ENCODE results near the gene ANXA1.

Gene ANXA1

GRCh38 chr9:73154722-73155121 lies 3.1 kb downstream of the ANXA1 start:
- H3K4me3 ChIP-seq (ENCODE audit: low read length, poor library complexity, severe bottlenecking), result peak overlapping the region; percentile 75
- peaks cover 7% of the 10 kb centered on the region; the same call in 1 of the 2 replicates for H3F3A ChIP-seq (ENCODE audit: low read depth)

DNA sequence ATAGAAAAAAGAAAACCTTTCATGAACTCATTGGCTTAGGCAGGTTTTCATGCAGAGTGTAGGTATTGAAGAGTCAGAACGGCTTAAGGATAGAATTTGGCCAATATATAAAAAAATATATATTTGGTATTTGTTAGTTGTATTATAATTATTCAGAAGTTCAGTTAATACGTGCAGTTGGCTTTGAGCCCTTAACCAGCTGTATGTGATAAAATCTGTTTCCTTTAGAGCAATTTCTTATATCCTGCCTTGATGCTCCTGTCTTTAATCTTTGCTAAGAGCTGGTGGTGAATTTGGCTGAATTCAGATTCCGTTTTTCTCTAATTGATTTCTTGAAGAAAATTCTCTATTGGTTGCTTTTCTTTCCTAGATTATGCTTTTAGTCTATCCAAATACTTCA lies 3.7 kb downstream of the ANXA1 start:
- no peaks in the 10 kb centered on the region for H3K27me3 ChIP-seq (ENCODE audit: insufficient read depth, low read length, poor library complexity, severe bottlenecking)
- peaks cover 77% of the 10 kb centered on the region for H3K4me1 ChIP-seq (ENCODE audit: insufficient read depth, low read length, poor library complexity, severe bottlenecking)
- no peak overlapping the region for H2AFZ ChIP-seq (ENCODE audit: low read length)
- H3K79me2 ChIP-seq (ENCODE audit: insufficient read depth, low read length), result peaks cover 80% of the 10 kb centered on the region
- H3K9me3 ChIP-seq (ENCODE audit: insufficient read depth, low read depth, low read length), result no peaks in the 10 kb centered on the region
- H3F3A ChIP-seq (ENCODE audit: low read depth), result peaks cover 7% of the 10 kb centered on the region; the same call in 1 of the 2 replicates
- no peaks in the 10 kb centered on the region for H4K20me1 ChIP-seq (ENCODE audit: insufficient read depth, low read length, poor library complexity, severe bottlenecking)
- peak overlapping the region; percentile 75 for H3K4me3 ChIP-seq (ENCODE audit: low read length, poor library complexity, severe bottlenecking)
- no peak for TF ChIP-seq EZH2phosphoT487 (IDR thresholded peaks at IDR 0.05; ENCODE audit: borderline replicate concordance)
- TF ChIP-seq, protein P1, sequence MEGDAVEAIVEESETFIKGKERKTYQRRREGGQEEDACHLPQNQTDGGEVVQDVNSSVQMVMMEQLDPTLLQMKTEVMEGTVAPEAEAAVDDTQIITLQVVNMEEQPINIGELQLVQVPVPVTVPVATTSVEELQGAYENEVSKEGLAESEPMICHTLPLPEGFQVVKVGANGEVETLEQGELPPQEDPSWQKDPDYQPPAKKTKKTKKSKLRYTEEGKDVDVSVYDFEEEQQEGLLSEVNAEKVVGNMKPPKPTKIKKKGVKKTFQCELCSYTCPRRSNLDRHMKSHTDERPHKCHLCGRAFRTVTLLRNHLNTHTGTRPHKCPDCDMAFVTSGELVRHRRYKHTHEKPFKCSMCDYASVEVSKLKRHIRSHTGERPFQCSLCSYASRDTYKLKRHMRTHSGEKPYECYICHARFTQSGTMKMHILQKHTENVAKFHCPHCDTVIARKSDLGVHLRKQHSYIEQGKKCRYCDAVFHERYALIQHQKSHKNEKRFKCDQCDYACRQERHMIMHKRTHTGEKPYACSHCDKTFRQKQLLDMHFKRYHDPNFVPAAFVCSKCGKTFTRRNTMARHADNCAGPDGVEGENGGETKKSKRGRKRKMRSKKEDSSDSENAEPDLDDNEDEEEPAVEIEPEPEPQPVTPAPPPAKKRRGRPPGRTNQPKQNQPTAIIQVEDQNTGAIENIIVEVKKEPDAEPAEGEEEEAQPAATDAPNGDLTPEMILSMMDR (conservative IDR thresholded peaks at IDR 0.05; ENCODE audit: low read length), result no peak
- peak overlapping the region; percentile 76 for H3K9ac ChIP-seq (ENCODE audit: low read depth, low read length, poor library complexity, severe bottlenecking)
- peak overlapping the region; percentile 82 for H3K4me2 ChIP-seq (ENCODE audit: low read depth, low read length, poor library complexity, severe bottlenecking)
- no peaks in the 10 kb centered on the region for H3K9me2 ChIP-seq (replicated peaks; ENCODE audit: low read depth, low read length)
- H3K36me3 ChIP-seq (ENCODE audit: insufficient read depth, low read length), result peaks cover 16% of the 10 kb centered on the region

More at GRCh38 chr9:73154722-73155121, 3.1 kb downstream of the ANXA1 start:
- TF ChIP-seq, protein P1 (conservative IDR thresholded peaks at IDR 0.05; ENCODE audit: low read length), result no peak
- TF ChIP-seq EZH2phosphoT487 (IDR thresholded peaks at IDR 0.05; ENCODE audit: borderline replicate concordance), result no peak
- Histone ChIP-seq H4K20me1 (ENCODE audit: insufficient read depth, low read length, poor library complexity, severe bottlenecking) (no peaks in the 10 kb centered on the region), H3K4me2 (ENCODE audit: low read depth, low read length, poor library complexity, severe bottlenecking) (peak overlapping the region; percentile 82), H3K9me2 (replicated peaks; ENCODE audit: low read depth, low read length) (no peaks in the 10 kb centered on the region), H3K27me3 (ENCODE audit: insufficient read depth, low read length, poor library complexity, severe bottlenecking) (no peaks in the 10 kb centered on the region), H3K79me2 (ENCODE audit: insufficient read depth, low read length) (peaks cover 74% of the 10 kb centered on the region), H3K4me1 (ENCODE audit: insufficient read depth, low read length, poor library complexity, severe bottlenecking) (peaks cover 83% of the 10 kb centered on the region), H3K9me3 (ENCODE audit: insufficient read depth, low read depth, low read length) (no peaks in the 10 kb centered on the region), H3K36me3 (ENCODE audit: insufficient read depth, low read length) (peaks cover 10% of the 10 kb centered on the region), H2AFZ (ENCODE audit: low read length) (no peak overlapping the region), H3K9ac (ENCODE audit: low read depth, low read length, poor library complexity, severe bottlenecking) (peak overlapping the region; percentile 76)

DNA sequence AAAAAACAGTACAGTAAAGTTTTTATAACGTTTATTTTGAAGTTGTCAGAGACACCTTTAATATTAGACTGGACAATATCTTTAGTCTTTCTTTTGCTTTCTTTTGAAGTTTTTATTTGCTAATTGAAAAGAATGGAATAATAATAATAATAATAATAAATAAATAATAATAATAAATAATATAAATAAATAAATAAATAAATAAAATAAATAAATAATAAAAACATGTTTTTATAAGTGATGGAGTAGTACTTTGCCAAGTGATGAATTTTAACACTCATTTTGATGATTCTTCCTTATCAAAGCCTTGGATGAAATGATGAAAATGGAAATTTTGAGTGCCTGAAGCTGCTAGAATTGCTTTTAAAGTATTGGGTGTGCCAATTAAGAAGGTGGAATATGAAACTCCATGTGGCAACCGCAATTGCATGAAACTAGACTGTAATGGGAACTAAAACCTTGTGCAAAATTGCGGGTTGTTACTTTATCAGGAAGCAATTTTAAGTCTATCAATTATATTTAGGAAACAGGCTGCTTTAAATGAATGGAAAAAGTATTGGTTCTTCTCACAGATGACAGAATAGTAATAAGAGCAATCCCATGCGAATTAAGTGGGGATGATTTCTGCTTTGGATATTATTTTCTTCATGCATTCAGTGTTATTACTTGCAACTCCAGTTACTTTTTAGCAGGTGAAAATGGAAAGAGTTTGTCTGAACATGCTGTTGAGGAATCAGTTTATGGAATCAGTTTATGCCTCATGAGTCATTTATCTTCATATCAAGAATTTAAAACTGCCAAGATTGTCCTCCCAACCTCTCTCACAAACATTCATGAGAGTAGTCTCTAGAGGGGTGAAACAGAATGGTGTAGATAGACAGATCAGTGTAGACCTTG lies 4.6 kb downstream of the ANXA1 start:
- H3K9me2 ChIP-seq (replicated peaks; ENCODE audit: low read depth, low read length), result no peaks in the 10 kb centered on the region
- H3K36me3 ChIP-seq (ENCODE audit: insufficient read depth, low read length), result peaks cover 25% of the 10 kb centered on the region
- H3K9ac ChIP-seq (ENCODE audit: low read depth, low read length, poor library complexity, severe bottlenecking), result peak overlapping the region; percentile 76
- peaks cover 79% of the 10 kb centered on the region for H3K79me2 ChIP-seq (ENCODE audit: insufficient read depth, low read length)
- H3K9me3 ChIP-seq (ENCODE audit: insufficient read depth, low read depth, low read length), result no peaks in the 10 kb centered on the region
- no peak overlapping the region for H2AFZ ChIP-seq (ENCODE audit: low read length)
- TF ChIP-seq, protein P1 (conservative IDR thresholded peaks at IDR 0.05; ENCODE audit: low read length), result no peak
- no peak for TF ChIP-seq EZH2phosphoT487 (IDR thresholded peaks at IDR 0.05; ENCODE audit: borderline replicate concordance)
- H3K4me3 ChIP-seq (ENCODE audit: low read length, poor library complexity, severe bottlenecking), result peak overlapping the region; percentile 75
- H4K20me1 ChIP-seq (ENCODE audit: insufficient read depth, low read length, poor library complexity, severe bottlenecking), result no peaks in the 10 kb centered on the region
- peak overlapping the region; percentile 82 for H3K4me2 ChIP-seq (ENCODE audit: low read depth, low read length, poor library complexity, severe bottlenecking)
- H3K4me1 ChIP-seq (ENCODE audit: insufficient read depth, low read length, poor library complexity, severe bottlenecking), result peaks cover 69% of the 10 kb centered on the region
- H3K27me3 ChIP-seq (ENCODE audit: insufficient read depth, low read length, poor library complexity, severe bottlenecking), result no peaks in the 10 kb centered on the region
- peaks cover 7% of the 10 kb centered on the region; the same call in 1 of the 2 replicates for H3F3A ChIP-seq (ENCODE audit: low read depth)

All from Loucy (cell line).